ENCODE results near the gene CHST12.
"Not testable (repeated sequence)": the region's sequence is repeated elsewhere in the genome, so short reads cannot be mapped to it uniquely, and the experiment has no call there.

Gene CHST12

GRCh38 chr7:2379161-2379560 is 24.2 kb upstream of the CHST12 start:
- no peak for DNase-seq

GRCh38 chr7:2379821-2380450 is 23.5 kb upstream of the CHST12 start:
- no peak for DNase-seq

DNA sequence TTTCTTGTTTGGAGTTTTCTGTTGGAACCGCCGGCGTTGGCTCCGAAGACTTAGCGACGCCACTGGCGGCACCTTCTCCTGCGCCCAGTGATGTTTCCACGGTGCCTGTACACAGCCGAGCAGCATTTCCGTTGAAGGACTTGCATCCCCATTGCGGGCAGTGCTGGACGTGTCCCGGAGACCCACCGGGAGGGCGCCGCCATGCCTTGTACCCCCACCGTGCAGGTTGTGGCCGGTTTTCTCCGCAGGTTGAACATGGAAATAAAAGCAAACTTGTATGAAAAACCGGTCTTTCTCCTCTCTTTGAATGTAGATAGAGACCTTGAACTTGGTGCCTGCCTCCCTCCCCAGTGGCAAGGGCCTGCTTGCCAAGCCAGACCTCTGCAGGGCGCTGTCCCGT is 22.9 kb upstream of the CHST12 start:
- DNase-seq, result no peak

DNA sequence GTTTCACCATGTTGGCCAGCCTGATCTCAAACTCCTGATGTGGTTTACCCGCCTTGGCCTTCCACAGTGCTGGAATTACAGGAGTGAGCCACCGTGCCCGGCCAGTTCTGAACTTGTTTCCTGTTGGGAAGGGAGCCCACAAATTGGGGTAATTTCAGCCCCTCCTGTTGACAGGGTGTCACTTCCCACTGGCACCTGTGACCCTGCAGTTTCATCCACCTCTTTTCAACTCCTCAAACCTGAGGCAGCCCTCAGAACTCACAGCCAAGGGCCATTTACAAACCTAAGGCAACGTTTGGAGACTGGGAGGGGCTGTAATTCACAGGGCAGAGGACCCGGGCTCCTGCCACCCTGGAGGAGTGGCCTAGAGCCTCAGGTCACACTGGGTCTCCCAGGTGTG is 22.2 kb upstream of the CHST12 start:
- no peak for DNase-seq

DNA sequence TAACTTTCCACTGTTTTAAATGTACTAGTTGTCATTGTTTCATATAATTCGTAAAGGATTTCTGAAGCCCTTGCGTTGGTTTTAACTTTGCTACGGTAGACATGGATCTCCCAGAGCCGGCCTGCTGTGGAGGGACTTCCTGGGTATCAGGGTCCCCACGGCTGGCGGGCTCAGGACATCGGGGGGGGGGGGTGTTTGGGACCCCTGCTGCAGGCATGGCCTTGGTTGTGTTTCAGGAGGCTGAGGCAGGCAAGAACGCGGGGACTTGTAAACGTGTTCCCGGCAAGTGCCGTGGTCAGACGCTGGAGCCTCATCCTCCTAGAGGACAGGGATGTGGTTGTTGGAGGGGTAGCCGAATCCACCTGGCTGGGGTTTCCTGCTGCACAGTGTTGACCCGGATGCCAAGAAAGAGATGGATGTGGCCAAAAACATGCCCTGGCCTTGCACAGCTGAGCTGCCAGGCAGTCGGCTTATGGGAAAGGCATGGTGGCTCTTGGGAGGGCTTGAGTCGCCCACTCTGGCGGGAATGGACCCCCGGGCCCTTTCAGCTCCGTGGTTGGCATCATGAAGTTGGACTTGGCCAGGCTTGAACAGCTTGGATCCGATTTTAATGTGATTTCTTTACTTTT is 21.4 kb upstream of the CHST12 start:
- no peak for DNase-seq

DNA sequence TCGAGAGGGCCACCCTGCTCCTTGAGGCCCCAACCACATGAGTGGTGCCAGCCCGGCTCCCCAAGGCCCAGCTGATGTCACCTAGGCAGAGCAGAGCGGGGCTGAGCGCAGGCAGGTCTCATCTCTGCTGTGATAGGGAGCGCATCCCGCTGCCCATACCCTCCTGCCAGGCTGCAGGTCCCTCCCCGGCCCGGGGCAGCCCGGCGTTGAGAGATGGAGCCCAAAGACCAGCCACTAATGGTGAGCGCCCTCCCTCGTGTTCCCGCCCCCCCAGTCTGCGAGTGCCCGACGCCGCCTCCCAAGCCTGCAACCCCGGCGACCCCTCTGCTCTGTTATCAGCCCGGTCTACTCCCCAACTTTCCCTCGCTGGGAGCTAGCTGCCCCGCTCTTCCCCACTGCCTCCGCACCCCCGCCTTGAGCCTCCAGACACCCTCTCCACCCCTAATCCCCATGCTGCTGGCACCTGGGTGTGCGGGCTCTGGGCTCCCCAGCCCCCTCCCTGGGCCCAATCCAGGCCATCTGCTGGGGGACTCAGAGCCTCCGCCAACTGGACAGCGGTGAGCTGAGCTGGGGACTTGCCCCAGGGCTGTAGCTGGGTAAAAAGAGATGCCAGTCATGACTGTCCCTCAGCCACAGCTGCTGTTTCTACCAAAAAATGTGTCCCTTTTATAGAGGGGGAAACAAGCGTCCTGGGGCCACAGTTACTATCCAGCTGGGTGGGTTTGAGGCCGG is 19.7 kb upstream of the CHST12 start:
- DNase-seq, result no peak

DNA sequence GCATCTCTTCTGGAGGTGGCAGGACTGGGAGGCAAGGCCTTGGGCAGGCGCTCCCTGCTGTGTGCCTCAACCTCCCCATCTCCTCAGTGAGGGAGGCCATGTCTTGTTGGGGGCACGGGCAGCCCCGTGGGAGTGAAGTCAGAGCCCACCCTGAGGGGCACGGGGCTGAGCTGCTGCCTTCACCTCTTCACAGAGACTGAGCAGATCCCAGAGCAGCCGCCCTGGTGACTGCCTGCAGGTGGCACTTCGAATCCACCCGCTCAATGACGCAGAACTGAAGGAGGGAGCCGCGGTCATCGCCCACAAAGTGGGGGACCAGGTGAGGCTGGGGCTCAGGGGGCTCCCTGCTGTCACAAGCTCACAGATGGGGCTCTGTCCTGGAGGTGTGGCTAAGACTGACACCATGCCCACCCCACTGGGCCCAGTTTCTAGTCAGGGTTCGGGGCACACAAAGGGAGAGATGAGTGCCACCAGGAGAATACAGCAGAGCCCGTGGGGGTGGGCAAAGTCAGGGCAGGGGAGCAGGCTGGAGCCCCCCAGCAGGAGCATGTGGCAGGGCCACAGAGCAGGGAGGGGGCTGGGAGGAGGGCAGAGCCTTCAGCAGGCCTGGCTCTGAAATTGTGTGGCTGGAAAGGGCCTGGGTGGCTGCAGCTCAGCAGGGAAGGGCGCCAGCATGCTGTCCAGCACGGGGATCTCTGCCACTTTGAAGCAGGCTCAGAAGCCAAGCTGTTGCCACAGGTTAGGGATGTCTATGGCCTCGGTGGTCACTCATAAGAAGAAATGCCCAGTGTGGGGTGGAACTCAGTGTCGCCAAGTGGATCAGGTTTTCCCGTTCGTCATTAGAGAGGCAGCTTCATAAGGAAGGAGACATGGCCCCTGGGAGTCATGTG is 18.8 kb upstream of the CHST12 start:
- DNase-seq, result peak in 1 of 5 experiments; percentile 15

DNA sequence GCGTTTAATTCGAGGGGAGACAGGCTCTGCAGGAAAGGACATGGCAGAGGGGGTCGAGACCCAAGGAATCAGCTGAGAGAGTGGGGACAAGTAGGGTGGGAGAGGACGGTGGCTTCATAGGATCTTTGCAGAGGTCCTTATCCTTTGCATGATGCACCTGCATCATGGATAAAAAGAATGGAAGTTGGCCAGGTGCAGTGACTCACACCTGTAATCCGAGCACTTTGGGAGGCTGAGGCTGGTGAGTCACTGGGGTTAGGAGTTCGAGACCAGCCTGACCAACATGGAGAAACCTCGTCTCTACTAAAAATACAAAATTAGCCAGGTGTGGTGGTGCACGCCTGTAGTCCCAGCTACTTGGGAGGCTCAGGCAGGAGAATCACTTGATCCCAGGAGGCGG is 17.3 kb upstream of the CHST12 start:
- not testable (repeated sequence) for DNase-seq

DNA sequence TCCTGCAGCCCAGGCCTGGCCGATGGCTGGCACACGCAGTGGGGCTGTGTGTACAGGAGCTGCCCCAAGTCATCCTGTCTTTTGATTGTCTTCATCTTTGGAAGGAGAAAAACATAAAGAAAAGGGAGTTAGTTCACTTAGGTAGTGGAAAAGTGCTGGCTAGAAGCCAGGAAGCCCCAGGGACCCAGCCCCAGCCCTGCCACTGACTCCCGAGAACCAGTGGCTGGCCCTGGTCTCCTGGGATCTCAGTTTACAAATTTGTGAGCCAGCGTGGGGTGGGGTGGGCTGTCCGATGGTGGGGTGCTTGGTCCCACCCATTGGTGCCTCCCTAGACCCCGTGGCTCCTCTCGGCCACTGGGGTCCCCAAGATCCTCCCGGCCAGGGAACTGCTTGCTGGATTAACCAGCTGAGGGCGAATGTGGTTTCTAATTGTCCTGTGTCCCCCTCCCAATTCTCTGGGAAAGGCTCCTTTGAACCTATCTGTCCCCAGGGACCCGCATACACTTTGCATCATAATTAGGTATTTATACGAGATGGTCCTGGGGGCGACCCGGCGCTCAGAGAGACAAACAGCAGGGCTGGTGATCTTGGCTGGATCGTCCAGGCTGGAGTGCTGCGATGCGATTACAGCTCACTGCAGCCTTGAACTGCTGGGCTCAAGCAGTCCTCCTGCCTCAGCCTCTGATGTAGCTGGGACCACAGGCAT is 16.3 kb upstream of the CHST12 start:
- no peak for DNase-seq

GRCh38 chr7:2387897-2388636 is 15.3 kb upstream of the CHST12 start:
- DNase-seq, result no peak

DNA sequence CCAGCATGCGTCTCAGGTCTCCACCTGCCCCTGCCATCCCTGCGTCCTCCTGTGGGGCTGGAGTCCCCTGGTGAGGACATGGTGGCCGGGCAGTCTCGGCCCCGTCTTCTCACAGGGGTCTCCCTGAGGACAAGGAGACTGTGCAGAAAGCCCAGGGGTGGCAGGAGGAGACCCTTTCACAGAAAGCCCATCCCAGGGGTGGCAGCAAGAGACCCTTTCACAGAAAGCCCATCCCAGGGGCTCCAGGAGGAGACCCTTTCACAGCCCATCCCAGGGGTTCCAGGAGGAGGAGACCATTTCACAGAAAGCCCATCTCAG is 14.8 kb upstream of the CHST12 start:
- DNase-seq, result no peak

DNA sequence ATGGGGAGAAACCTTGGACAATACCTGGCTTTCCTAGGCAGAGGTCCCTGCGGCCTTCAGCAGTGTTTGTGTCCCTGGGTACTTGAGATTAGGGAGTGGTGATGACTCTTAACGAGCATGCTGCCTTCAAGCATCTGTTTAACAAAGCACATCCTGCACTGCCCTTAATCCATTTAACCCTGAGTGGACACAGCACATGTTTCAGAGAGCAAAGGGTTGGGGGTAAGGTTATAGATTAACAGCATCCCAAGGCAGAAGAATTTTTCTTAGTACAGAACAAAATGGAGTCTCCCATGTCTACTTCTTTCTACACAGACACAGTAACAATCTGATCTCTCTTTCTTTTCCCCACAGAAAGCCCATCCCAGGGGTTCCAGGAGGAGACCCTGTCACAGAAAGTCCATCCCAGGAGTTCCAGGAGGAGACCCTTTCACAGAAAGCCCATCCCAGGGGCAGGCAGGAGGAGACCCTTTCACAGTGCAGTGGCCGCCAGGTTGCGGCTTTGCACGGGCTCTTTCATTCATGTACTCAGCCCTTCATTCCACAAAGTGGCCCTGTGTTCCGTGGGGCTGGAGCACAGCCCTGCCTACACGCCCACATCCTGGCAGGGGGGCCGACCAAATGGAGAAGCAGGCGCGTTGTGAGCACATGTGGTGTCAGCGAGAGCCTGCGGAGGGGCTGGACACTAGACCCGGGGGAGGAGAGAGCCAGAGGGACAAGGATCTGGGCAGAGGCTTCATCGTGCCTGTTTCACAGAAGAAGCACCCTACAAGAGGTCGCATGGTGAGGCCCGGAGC is 13.2 kb upstream of the CHST12 start:
- DNase-seq, result not testable (repeated sequence)

GRCh38 chr7:2393706-2394105 is 9.7 kb upstream of the CHST12 start:
- no peak for DNase-seq

- no peak for DNase-seq
Observed at GRCh38 chr7:2394566-2395082, 8.8 kb upstream of the CHST12 start.

DNA sequence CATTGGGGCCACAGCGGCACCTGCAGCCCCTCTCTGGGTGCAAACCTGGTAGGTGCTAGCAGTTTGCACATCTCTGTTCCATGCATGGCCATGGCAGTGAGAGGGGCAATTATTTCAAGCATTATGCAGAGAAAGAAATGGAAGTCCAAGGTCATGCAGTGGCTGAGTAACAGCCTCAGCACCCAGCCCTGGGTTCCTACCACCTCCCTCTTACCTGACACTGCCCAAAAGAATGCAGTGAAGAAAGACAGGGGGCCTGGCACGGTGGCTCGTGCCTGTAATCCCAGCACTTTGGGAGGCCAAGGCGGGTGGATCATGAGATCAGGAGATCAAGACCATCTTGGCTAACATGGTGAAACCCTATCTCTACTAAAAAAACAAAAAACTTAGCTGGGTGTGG is 4.9 kb upstream of the CHST12 start:
- no peak for DNase-seq

GRCh38 chr7:2399848-2400587 is 3.4 kb upstream of the CHST12 start:
- peak in 1 of 5 experiments; percentile 71 for DNase-seq

GRCh38 chr7:2402687-2403013 is 761 bp upstream of the CHST12 start:
- DNase-seq, result no peak

DNA sequence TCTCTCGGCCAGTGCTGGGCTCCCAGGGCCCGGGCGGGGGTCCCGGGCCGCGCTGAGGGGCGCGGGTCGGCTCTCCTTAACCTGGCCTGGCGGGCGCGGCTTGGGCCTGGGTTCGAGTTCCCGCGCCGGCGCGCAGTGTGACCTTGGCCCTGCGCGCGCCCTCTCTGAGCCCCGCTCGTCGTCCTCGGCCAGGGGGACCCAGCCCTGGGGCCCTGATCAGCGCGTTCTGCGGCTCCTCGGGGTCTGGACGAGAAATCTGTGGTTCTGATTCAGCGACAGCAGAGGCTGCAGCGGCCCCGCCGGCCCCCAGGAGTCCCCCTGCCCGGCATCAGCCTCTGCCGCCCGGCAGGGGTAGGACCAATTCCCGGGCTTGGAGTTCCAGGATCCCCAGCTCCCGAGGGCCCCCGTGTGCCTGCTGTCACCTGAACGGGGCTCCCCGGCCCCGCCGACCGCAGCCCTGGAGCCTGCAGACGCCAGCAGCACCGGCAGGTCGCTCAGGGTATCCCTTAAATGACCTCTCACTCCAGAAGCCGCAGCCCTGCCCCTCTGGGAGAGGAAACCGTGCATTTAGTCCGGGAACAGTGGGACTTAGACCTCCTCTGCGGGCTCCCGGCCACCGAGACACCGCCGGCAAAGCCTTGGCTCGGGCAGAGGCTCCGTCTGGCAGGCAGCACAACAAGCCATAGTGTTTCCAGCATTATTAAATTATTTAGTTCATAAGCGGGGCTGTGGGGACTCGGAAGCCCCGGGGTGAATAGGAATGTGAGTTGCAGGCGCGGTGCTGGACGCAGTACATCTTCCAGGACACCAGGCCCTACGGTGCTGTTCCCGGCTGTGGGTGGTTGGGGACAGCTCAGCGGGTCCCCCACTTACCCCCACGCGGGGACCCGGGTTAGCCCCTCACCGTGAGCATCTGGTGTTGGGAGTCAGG is 572 bp downstream of the CHST12 start:
- DNase-seq, result peak in 2 of 5 experiments; percentile 17 to 39

- DNase-seq, result peak in 1 of 5 experiments; percentile 10
Observed at GRCh38 chr7:2404714-2405119, 1.3 kb downstream of the CHST12 start.

All from T-helper 2 cell (primary cell).